Measurements from ENCODE around the gene MAST4. TPM values are rescaled to one million over a fixed set of nuclear protein-coding genes. Genes with fewer than 3 reads are reported as not detected.

MAST4 gene
- total and polyA plus RNA-seq, 8 donors = 5.9 to 29.7 (median 10.0) TPM

GRCh38 chr5:66617991-66618768 lies 22.0 kb downstream of the MAST4 start:
- Histone ChIP-seq H3K4me3 (no peak overlapping the region), H3K27ac (no peak overlapping the region), H3K4me1 (peaks cover 0 to 18% (median 14%) of the 10 kb centered on the region in 3 donors), H3K27me3 (no peaks in the 10 kb centered on the region), H3K9me3 (no peaks in the 10 kb centered on the region), H3K36me3 (no peaks in the 10 kb centered on the region)
- WGBS, 2 donors = 87 to 89% methylated on average over 13 of the region's 13 CpGs
- intact Hi-C loops (cut with DNase I) = no loop called here
- FAIRE-seq (no peak), DNase-seq (no peak), ATAC-seq (no peak)
- TF ChIP-seq CTCF (IDR thresholded peaks at IDR 0.05) = no peak

- Histone ChIP-seq H3K4me1 (peaks cover 0 to 18% (median 14%) of the 10 kb centered on the region in 3 donors), H3K27ac (no peak overlapping the region), H3K27me3 (no peaks in the 10 kb centered on the region), H3K4me3 (no peak overlapping the region), H3K9me3 (no peaks in the 10 kb centered on the region), H3K36me3 (no peaks in the 10 kb centered on the region)
- WGBS, 2 donors = 88 to 90% methylated on average over 1 of the region's 1 CpG
- TF ChIP-seq CTCF (IDR thresholded peaks at IDR 0.05) = no peak
- DNase-seq (no peak), FAIRE-seq (no peak), ATAC-seq (no peak)
- intact Hi-C loops (cut with DNase I) = no loop called here
Observed at GRCh38 chr5:66620711-66621110, 24.5 kb downstream of the MAST4 start.

GRCh38 chr5:66621146-66621545 lies 25.0 kb downstream of the MAST4 start:
- no peak for TF ChIP-seq CTCF (IDR thresholded peaks at IDR 0.05)
- peaks cover 0 to 18% (median 12%) of the 10 kb centered on the region in 3 donors for H3K4me1 ChIP-seq
- no peak overlapping the region for H3K27ac ChIP-seq
- H3K4me3 ChIP-seq = no peak overlapping the region
- H3K27me3 ChIP-seq = no peaks in the 10 kb centered on the region
- no peaks in the 10 kb centered on the region for H3K9me3 ChIP-seq
- intact Hi-C loops (cut with DNase I) = no loop called here
- ATAC-seq (no peak), FAIRE-seq (no peak), DNase-seq (no peak)
- H3K36me3 ChIP-seq = no peaks in the 10 kb centered on the region
- WGBS, 2 donors = 42 to 46% methylated on average over 2 of the region's 2 CpGs

GRCh38 chr5:66621736-66622135 lies 25.5 kb downstream of the MAST4 start:
- FAIRE-seq (no peak), ATAC-seq (no peak), DNase-seq (no peak)
- TF ChIP-seq CTCF (IDR thresholded peaks at IDR 0.05) = no peak
- Histone ChIP-seq H3K4me3 (no peak overlapping the region), H3K9me3 (no peaks in the 10 kb centered on the region), H3K27me3 (no peaks in the 10 kb centered on the region), H3K36me3 (no peaks in the 10 kb centered on the region), H3K27ac (no peak overlapping the region), H3K4me1 (peaks cover 0 to 12% (median 6%) of the 10 kb centered on the region in 3 donors)
- intact Hi-C loops (cut with DNase I) = no loop called here
- WGBS, 2 donors = 87 to 89% methylated on average over 4 of the region's 4 CpGs

- no peaks in the 10 kb centered on the region for H3K9me3 ChIP-seq
- H3K27me3 ChIP-seq = no peaks in the 10 kb centered on the region
- DNase-seq (no peak), FAIRE-seq (no peak), ATAC-seq (no peak)
- H3K4me1 ChIP-seq = no peaks in the 10 kb centered on the region
- no peaks in the 10 kb centered on the region for H3K36me3 ChIP-seq
- intact Hi-C loops (cut with DNase I) = no loop called here
- no peak overlapping the region for H3K27ac ChIP-seq
- 77 to 79% methylated on average over 3 of the region's 3 CpGs for whole genome bisulfite sequencing, 2 donors
- no peak overlapping the region for H3K4me3 ChIP-seq
- TF ChIP-seq CTCF (IDR thresholded peaks at IDR 0.05) = no peak
Observed at GRCh38 chr5:66628561-66628960, 32.4 kb downstream of the MAST4 start.

Measured in pancreas (tissue), 10 donors.